ENCODE results near the gene GPR157. TPM values are rescaled to one million over a fixed set of nuclear protein-coding genes. Genes with fewer than 3 reads are reported as not detected.

GPR157 gene
- total RNA-seq: 4.8 and 7.6 TPM in 2 replicates

GRCh38 chr1:9128520-9129265, at the start of gene GPR157:
Gene GPR157 (minus strand): TSS chr1:9129102. CDS start chr1:9129027, 75 bp downstream.

GRCh38 chr1:9069326-9070100, 59.4 kb downstream of the GPR157 start, which contains the start of gene SLC2A5:
Gene SLC2A5 (minus strand): TSS chr1:9069635. CDS start chr1:9069536, 99 bp downstream.

Small RNA genes lying within 50 kb of the gene (small RNA-seq; reads per million reads assigned to genes)
- not detected for gene RF00424

Other genes starting within 250 kb of the GPR157 start
- gene CA6, start 183.2 kb downstream of the GPR157 start, total RNA-seq: not detected in 2 replicates
- not detected in 2 replicates for gene SLC2A7, start 102.7 kb downstream of the GPR157 start, total RNA-seq
- 3.1 and 14.7 TPM in 2 replicates for gene SLC2A5, start 59.5 kb downstream of the GPR157 start, total RNA-seq
- gene H6PD, start 105.7 kb upstream of the GPR157 start, total RNA-seq: 28.2 and 44.8 TPM in 2 replicates
- 17.6 and 27.2 TPM in 2 replicates for gene SPSB1, start 163.8 kb upstream of the GPR157 start, total RNA-seq